Subcutaneous adipose tissue (tissue), 4 donors: Measurements from ENCODE around the gene CDCP2. TPM values are rescaled to one million over a fixed set of nuclear protein-coding genes. Genes with fewer than 3 reads are reported as not detected.

Experiments used
- total RNA-seq, 4 donors: library from RNA; depleted of rRNA; stranded (reverse); fragments of >200 nt; gene quantifications; one replicate each; pipeline ENCODE4 v1.1.0, GENCODE V29; 2016
- TF ChIP-seq, protein P1 (sequence below): fragments of 450-650 bp; IDR thresholded peaks from one replicate; pipeline ENCODE4 v1.5.1; 2016; ENCODE audit warnings: low read depth, mild to moderate bottlenecking, control low read depth, antibody characterized with exemption, moderate library complexity

Gene CDCP2
- total RNA-seq: under 1 TPM in 1 of 4 donors, not detected in 3; 0.16 TPM

GRCh38 chr1:54152696-54153095 lies at the start of gene CDCP2:
CDCP2 (minus strand) TSS chr1:54153000; CDS start chr1:54152922, 78 bp downstream.
- TF ChIP-seq, protein P1, sequence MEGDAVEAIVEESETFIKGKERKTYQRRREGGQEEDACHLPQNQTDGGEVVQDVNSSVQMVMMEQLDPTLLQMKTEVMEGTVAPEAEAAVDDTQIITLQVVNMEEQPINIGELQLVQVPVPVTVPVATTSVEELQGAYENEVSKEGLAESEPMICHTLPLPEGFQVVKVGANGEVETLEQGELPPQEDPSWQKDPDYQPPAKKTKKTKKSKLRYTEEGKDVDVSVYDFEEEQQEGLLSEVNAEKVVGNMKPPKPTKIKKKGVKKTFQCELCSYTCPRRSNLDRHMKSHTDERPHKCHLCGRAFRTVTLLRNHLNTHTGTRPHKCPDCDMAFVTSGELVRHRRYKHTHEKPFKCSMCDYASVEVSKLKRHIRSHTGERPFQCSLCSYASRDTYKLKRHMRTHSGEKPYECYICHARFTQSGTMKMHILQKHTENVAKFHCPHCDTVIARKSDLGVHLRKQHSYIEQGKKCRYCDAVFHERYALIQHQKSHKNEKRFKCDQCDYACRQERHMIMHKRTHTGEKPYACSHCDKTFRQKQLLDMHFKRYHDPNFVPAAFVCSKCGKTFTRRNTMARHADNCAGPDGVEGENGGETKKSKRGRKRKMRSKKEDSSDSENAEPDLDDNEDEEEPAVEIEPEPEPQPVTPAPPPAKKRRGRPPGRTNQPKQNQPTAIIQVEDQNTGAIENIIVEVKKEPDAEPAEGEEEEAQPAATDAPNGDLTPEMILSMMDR: no peak

DNA sequence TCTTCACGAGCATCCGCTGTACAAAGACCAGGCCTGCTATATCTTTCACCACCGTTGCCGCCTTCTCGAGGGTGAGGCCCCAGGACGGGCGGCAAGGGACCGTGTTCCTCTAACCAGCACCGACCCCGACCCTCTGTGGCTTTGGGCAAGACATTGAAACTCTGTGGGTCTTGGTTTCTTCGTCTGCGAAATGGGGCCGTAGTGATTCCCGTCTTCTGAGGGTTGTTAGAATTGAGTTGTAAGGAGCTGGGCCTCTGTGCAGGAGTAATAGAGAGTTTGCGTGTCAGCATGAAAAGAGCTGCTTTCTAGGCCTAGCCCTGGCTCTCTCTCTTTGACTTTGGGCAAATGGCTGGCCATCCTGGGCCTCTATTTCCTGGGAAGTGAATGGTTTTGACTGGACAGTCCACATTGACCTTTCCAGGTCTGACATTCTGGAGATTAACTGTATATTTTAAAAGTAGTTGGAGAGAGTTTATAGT lies 47.8 kb upstream of the CDCP2 start:
- TF ChIP-seq, protein P1: no peak

DNA sequence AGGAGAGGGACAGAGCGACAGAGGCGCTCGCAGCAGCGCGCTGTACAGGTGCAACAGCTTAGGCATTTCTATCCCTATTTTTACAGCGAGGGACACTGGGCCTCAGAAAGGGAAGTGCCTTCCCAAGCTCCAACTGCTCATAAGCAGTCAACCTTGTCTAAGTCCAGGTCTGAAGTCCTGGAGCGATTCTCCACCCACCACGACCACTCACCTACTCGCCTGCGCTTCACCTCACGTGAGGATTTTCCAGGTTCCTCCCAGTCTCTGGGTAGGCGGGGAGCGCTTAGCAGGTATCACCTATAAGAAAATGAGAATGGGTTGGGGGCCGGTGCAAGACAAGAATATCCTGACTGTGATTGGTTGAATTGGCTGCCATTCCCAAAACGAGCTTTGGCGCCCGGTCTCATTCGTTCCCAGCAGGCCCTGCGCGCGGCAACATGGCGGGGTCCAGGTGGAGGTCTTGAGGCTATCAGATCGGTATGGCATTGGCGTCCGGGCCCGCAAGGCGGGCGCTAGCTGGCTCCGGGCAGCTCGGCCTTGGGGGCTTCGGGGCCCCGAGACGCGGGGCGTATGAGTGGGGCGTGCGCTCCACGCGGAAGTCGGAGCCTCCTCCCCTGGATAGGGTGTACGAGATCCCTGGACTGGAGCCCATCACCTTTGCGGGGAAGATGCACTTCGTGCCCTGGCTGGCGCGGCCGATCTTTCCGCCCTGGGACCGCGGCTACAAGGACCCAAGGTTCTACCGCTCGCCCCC lies 47.1 kb upstream of the CDCP2 start, which contains the start of the genes CYB5RL and MRPL37:
Gene CYB5RL (minus strand): TSS at position 266 of the 754 bp plus-strand sequence. CDS start 4,414 bp downstream, outside the sequence.
Gene MRPL37 (plus strand): TSS at position 403 of the 754 bp plus-strand sequence. CDS start 77 bp downstream, at position 480.
- TF ChIP-seq, protein P1: no peak

DNA sequence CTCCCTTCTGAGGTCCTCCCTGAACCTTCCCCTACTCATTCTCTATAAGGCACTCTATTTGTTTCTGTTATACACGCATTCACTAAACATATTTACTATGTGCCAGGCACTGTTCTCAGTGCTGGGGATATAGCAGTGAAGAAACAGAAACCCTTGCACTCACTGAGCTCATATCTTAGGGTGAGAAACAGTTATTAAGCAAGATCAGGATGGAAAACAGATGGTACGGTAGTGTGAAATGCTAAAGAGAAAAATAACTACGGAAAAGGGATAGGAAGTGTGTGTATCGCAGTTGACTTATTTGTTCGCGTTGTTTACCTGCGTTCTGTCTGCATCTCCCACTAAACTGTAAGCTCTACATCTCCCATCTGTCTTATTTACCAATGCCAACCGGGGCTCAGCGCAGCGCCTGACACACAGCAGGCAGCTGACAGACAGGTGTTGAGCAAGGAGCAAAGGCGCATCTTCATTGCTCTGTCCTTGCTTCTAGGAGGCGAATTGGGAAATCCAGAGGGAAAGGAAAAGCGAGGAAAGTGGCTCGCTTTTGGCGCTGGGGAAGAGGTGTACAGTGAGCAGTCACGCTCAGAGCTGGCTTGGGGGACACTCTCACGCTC lies 46.5 kb upstream of the CDCP2 start:
- TF ChIP-seq, protein P1: no peak

- TF ChIP-seq, protein P1: no peak
Observed at GRCh38 chr1:54193453-54193852, 40.7 kb upstream of the CDCP2 start.

DNA sequence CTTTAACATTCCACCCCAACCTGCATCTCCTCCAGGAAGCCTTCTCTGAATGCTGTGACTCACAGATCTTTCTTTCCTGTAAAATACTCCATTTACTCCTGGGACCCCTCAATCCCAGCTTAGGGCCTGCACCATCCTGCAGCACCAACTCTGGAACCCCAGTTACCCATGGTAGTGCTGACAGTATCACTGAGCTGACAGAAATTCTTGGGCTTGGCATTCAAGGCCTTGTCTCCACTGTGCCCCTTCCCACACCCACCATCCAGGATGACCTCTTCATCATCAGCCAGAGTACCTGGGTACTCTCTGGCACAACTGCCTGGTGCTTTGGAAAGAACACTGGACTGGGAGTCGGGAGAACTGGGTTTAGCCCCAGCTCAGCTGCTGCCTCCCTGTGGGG lies 38.7 kb upstream of the CDCP2 start:
- TF ChIP-seq, protein P1: no peak

DNA sequence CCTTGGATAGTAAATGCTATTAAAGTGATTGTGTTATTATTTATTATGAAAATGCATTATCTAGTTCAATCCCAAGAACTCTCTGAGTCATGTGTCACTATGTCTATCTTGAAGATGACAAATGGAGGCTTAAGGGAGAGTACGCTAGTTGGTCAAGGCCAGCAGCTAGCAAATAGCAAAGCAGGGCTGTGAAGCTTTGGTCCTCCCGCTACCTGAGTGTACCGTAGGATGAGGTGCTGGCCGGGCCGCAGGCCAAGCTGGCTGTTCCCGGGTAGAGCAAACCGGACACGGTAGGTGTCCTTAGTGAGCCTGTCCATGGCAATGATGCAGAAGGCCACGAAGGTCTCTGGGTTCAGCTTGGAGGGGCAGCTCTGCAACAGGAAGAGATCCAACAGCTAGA lies 37.7 kb upstream of the CDCP2 start:
- TF ChIP-seq, protein P1: no peak
